GM18858 (cell line): ENCODE results near the gene PIPOX.

ENCODE experiments used
- ATAC-seq: cut with Tn5 transposase; IDR thresholded peaks from one replicate; pipeline ENCODE4 v1.9.1; 2021; ENCODE audit not compliant: unreplicated experiment

PIPOX gene

DNA sequence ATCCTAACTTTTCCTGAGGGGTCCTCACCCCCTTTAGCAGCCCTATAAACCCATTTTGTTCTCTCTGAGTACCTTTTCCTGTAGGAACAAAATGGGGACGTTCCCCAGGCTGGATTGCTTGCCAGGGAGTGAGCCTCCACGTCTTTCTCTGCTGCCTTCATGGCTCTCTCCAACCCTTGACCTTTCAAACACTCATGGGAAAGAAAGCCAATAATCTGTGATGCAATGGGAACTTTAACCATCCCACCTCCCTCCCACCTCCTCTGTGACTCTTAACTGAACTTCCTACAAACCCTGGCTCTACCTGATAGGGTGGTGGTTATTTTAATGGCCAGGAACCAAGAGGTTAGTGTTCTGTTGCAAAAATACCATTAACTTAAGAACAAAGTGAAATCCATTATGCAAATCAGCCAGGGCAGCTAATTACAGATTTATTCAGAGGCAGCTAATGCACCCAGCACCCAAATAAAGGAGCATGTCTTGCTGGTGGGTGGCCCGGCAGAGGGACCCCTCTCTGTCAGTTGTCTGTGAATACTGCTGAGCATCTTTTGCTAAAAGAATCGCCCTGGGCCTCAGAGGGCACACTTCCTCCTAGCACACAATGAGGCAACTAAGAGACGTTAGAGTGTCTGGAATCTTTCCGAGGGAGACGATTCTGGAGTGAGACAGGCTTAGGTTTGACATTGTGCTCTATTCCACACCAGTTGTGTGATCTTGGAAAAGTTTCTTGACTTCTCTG is 3.0 kb downstream of the PIPOX start:
- no peak for ATAC-seq

DNA sequence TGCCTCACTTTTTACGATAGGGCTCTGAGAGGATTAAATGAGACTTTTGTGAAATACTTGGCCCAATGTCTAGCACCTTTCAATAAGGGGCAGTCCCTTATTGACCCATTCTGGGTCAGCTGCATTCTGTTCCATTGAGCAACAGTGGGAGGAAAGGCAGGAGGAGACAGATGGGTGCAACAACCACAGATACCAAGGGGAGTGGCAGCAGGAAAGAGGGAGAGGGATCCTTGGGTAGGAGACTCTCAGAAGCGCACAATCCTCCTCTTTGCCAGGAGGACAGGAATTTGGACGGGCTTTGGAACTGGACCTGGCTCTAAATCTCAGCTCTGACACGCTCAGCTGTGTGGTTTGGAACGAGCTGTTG is 3.5 kb downstream of the PIPOX start:
- no peak for ATAC-seq

DNA sequence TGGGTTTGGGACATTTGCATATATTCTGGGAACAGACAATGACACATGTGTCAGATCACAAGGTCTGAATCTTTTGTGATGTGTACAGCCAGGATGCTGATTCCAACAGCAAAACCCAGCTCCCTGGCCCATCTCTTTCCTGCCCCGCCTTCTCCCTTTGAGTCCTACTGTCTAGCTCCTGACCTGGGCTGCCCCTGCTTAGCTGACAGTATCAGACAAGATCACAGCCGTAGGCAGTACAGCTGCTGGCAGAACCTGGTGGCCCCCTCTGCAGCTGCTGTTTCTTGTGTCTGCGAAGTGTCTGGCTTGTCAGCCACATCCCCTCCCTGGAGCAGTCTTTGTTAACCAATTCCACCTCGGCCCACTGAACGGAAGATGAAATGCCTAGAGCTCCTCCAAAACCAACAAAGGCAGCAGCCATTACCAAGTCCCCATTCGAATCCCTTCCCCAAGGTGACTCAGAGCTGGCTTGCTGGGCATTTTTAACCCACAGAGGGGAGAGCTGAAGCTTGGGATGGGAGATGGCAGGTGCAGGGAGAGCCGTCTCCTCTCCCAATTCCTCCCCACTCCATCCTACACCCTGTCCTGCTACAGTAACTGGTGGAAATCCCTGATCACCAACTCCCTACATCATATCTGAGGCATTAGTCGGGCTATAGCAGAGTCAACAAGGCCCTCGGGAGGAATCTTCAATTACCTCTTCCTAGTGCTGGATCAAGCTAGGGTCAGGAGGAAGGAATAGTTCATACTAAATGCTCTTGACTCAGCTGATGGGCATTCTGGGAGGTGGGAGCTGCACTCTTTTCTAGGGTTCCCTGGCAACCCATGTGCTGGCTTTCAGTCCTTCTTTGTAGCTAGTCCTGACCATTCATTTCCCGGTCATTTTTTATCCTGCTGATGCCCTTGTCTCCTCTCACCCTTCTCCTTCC is 5.8 kb downstream of the PIPOX start:
- no peak for ATAC-seq

DNA sequence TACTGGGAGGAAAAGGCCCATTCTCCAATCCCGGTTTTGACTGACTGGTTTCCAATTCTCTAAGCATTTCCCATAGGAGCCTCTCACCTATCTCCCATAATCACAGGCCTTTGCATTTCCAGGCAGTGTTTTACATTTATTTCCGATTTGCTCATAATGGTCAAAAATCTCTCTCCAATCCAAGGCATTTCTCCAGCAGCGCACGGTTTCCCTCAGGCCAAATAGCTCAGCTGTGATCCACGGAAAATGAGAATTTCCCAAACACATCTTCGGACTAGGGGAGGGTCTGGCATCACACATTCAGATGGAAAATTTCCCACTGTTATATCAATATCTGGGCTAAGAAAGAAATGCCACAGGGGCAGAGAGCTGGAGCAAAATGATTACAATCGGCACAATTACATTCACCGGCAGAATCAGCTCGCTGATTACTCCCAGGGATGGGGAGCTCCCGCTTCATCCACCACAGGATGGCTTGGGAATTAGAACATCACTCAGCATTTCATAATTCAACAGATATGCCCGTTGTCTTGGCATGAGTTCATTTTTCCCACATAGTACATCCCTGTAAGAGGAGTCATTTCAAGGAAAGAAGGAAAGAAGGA is 6.7 kb downstream of the PIPOX start:
- ATAC-seq = no peak

DNA sequence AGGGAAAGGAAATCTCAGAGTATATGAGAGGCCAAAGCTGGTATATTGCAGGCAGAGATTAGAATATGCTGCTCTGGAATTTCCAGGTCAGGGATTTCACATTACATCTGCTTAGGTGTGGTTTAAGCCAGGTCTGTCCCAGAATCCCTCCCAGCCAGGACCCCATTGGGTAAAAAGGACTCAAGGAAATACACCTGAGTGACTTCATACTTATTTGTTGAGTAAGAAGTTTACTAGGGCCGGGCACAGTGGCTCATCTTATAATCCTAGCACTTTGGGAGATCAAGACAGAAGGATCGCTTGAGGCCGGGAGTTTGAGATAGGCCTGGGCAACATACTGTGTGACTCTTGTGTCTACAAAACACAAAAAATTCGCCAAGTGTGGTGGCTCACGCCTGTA is 7.2 kb downstream of the PIPOX start:
- no peak for ATAC-seq

DNA sequence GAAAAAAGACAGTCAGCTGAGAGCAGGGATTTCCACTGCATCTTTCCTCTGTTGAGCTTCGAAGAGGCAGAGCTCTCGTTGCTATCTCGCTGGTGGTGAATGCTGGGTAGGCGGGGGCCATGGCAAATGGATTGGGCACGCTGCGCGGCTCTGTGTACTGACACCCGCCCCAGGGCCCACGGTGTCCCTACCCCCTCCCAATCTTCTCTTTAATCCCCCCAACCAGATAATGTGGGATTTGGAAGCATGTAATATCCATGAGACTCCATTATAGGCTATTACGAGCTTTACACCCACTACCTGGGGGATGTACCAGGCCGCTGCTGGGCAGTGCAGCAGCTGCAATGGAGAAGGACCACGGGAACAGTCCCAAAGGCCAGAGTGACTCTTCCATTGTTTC is 8.3 kb downstream of the PIPOX start:
- ATAC-seq = no peak

DNA sequence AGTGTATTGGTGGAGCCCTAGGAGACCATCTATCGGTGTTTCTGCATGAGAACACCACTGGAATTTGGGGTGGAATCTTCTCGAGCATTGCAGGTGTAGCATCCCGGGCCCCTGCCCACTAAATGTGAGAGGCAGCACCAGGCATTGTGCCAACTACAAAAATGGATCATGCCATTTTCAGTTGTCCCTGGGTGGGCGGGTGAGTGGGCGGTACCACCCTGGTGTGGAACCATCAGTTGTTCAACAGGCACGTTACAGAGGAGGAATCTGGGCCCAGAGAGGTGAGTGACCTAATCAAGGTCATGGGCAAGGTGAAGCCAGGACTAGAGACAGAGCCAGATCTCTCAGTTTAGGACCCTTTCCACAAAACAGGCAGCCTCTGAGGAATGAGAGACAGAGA is 8.8 kb downstream of the PIPOX start:
- ATAC-seq = no peak

DNA sequence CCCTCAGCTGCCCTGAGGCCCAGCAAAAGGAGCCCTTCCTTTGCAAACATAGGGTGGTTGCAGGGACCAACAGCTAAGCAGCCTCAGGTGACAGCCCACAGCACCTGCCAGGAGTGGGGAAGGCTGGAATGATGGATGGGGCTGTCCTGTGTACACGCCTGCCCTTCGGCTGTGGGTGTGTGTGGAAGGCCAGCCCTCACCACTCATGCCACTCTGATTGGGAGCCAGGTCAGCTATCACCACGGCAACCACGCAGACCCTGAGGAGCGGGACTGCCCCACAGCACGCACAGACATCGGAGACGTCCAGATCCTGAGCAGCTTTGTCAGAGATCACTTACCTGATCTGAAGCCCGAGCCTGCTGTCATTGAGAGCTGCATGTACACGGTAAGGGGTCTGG is 11.9 kb downstream of the PIPOX start:
- no peak for ATAC-seq

DNA sequence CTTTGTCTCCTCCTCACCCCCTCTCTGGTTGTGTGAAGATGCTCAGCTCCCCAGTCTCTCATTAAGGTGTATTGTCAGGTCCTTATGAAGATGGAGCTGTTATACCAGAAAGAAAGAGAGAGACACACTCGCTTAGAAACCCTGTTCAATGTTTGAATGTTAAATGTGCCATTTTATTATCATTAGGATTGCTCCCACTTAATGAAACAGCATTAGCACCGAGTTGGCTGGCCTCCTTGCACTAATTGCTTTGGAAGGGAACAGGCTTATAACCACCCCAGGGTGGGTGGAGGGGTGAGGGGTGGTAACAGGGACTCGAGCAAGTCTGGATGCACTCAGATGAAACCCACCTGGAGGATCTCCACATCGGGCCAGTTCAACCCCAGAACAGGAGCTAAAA is 14.4 kb downstream of the PIPOX start:
- ATAC-seq = no peak

DNA sequence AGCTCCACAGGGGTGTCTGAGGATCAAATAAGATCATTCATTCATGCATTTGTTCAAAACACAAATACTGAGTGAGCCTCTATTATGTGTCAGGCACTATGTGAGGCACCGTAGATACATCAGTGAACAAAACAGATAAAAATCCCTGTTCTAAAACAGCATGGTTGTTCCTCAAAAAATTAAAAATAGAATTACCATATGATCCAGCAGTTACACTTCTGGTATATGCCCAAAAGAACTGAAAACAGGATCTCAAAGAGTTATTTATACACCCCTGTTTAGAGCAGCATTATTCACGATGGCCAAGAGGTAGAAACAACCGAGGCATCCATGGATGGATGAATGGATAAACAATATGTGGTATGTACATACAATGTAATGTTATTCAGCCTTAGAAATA is 15.4 kb downstream of the PIPOX start:
- no peak for ATAC-seq

DNA sequence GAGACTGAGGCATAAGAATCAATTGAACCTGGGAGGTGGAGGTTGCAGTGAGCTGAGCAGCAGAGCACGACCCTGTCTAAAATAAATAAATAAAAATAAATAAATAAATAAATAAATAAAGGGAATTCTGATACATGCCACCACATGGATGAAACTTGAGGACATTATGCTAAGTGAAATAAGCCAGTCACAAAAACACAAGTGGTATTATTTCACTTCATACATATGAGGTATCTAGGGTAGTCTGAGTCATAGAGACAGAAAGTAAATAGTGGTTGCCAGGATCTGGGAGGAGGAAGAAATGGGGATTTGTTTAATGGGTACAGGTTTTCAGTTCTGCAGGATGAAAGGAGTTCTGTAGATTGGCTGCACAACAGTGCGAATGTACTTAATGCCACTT is 16.3 kb downstream of the PIPOX start:
- no peak for ATAC-seq

DNA sequence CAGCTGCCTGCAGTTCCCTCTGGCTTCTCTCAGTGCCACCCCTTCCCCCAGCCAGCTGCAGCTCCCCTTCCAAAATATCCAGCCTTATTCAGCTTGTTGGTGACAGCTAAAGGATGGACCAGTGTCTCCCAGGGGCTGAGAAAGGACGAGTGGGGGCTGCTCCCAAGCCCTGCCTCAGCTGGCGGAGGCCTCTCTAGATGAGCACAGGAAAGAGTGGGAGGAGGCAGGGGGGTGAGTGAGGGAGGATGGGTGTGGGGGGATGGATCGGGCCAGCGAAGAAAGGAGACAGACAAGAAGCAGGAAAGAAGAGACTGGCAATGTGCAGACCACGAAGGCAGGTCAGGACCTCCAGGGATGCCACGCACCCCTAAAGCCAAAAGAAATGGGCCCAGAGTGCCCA is 17.5 kb downstream of the PIPOX start:
- ATAC-seq = no peak

DNA sequence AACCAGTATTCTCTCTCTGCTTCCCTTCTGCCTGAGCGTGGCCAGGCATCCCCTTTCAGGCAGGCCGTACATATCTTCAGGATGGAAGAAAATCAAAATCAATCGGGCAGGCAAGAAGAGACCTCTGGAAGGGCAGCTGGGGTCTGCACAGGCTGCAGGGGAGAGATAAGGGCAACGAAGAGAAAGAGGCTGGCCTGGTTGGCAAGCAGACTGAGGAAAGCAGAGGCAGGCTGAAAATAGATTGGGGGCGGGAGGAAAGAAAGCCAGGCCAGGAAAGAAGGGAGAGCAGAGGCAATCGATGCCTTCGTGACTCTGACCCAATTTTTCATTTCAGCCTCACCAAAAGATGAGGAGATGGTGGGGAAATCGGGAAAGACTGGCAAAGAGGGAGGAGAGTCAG is 18.1 kb downstream of the PIPOX start:
- ATAC-seq = no peak

DNA sequence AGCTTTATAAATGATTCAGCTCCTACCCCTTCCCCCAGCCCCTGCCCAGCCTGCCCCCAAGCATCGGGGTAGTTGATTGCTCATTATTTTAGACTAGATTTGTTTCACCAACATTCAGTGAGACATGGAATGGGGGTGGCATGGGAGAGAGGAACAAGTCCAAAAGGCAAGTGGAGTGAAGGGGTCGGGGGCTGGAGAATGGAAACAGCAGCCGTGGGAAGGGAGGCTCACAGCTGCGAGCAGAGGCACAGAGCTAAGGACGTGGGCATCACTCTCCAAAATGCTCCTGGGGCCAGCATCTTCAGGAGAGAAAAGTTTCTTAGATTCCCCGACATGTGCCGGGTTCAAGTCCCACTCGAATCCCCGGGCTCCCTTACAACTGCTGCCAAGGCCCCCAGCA is 19.3 kb downstream of the PIPOX start:
- ATAC-seq = no peak

DNA sequence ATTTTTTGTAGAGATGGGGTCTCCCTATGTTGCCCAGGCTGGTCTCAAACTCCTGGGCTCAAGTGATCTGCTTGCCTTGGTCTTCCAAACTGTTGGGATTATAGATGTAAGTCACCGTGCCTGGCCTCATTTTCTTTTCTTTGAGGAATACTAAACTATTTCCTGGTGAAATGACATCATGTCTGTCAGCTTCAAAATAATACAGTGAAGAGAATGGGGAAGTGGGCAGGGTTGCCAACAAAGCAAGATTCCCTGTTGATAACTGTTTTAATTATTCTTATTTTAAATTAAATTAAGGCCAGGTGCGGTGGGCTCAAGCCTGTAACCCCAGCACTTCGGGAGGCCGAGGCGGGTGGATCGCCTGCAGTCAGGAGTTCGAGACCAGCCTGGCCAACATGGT is 21.1 kb downstream of the PIPOX start:
- ATAC-seq = no peak

DNA sequence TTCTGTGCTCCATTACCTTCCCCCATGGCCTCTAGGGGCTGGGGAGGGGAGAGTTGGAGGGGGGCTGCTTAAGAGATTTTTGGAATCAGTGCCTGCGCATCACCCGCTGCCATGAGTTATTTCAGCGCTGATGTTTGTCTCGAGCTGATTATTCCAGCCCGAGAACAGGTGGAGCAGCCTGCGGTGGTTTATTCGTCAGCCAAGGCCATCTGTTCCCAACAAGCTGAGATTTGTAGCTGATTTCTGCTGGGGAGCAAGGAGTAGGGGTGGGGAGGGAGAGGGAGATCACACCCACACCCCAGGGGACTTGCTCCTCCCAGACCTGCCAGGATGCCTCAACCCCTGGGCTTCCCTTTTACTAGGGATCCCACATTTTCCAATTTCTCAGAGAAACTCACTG is 23.1 kb downstream of the PIPOX start:
- no peak for ATAC-seq

DNA sequence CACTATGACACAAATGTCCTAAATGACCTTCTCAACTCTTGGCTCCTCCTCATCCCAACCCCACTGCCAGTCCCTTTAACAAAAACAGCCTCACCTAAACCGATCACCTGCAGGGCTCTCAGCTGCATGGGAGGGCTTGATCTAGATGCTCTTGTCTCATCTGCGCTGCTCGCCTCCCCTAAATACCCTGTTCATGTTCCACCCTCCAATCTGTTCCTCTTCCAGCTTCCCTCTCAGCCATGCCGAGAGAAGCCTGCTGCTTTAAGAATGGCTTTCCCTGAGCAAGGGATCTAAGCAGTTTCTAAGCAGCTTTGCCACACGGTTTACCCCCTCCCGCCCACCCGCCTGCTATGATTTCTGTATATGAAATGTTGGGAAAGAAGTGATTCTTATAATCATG is 23.7 kb downstream of the PIPOX start:
- ATAC-seq = no peak

DNA sequence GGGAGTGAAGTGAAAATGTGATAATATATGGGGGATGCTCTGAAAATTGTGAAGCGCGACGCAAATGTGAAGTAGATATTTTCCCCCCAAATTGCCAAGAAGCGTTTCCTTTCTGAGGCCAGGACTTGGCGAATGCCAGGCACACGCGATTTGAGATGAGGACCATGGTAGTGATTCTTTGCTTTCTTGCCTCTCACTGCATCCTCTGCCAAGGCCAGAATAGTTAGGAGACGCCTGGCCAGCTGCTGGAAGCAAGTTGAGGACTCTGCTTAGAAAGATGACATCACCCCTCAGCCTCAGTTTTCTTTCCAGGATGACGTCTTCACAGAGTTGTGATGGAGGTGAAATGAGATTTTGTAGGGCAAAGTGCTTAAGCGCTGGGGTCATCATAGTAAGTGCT is 25.9 kb downstream of the PIPOX start:
- ATAC-seq = no peak

DNA sequence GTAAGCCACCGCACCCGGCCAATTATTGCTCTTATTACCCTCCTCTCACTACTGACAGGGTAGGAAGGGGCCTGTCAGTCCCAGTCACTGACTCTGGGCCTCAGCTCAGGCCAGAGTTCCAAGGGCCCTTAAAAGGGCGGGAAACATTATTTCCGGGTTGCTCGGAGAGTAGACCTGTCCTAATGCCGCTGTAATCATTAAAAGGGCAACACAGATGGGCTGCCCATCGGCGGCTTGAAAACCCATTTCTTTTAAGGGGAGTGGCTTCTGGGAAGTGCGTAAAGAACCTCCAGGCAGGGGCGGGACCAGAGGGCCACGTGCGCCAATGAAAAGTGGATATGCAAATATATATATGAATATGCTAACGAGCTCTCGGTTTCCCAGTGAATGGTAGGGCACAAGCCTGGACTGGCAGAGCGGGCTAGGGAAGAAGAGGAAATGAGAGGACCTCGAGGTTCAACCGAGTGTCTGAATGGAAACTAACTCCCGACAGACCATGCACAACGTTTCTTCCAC is 26.6 kb downstream of the PIPOX start:
- ATAC-seq = no peak

DNA sequence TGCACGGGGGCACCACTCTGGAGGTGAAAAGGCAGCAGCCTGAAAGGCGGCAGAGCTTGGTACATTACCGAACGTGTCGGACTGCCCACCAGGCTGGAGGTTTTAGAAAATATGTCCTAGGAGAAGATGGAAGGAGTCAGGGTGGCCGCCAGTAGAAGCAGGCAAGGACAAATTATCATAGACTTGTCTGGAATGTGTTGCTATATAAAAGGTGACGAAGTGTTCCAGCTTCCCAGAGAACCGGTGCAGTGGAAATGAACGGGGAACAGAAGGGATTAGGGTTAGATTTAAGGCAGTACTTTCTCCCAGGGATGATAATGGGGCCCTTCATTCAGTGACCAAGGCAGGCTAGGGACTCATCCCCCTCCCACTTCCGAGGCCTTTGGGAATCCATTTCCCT is 27.4 kb downstream of the PIPOX start:
- ATAC-seq = no peak

DNA sequence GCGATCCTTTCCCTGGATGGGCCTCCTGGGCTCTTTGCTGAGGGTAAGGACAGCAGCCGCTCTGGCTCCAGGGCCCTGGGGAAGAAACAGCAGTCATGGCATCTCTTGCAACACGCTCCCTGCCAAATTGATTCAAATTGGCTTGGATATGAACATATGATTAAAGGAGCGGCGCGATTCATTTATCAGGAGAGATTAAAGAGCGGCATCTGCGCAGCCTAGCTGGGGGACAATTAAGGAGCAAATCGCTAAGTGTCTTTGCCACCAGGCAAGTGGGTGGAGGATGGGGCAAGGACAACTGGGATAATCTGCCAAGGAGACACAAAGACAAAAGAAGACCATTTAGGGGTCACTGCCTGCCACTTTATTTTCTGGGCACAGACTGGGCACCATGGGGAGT is 27.8 kb downstream of the PIPOX start:
- no peak for ATAC-seq

DNA sequence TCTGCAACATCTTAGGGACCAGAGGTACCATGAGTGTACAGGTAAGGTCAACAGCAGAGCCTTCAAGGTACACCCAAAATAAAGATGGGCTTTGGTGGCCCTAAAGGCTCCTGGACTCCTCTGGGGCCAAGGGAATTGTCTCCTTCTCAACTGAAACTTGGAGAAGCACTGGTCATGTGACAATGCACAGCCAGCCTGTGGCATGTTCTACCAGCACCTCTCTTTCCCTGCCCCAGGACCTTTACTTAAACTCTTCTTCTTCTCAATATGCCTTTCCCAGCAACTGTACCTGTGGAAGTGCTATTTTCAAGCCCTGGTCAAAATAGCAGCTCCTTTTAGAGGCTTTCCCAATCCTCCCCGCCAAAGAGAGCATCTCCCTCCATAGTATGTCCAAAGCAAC is 28.4 kb downstream of the PIPOX start:
- ATAC-seq = no peak
